GM18868 (cell line): ENCODE data around the gene SHMT1.
"Not testable (repeated sequence)": the region's sequence is repeated elsewhere in the genome, so short reads cannot be mapped to it uniquely, and the experiment has no call there.

Experiments used
- ATAC-seq: cut with Tn5 transposase; IDR thresholded peaks from one replicate; pipeline ENCODE4 v1.9.1; 2021; ENCODE audit warnings: mild to moderate bottlenecking, moderate library complexity; ENCODE audit not compliant: unreplicated experiment

Gene SHMT1

DNA sequence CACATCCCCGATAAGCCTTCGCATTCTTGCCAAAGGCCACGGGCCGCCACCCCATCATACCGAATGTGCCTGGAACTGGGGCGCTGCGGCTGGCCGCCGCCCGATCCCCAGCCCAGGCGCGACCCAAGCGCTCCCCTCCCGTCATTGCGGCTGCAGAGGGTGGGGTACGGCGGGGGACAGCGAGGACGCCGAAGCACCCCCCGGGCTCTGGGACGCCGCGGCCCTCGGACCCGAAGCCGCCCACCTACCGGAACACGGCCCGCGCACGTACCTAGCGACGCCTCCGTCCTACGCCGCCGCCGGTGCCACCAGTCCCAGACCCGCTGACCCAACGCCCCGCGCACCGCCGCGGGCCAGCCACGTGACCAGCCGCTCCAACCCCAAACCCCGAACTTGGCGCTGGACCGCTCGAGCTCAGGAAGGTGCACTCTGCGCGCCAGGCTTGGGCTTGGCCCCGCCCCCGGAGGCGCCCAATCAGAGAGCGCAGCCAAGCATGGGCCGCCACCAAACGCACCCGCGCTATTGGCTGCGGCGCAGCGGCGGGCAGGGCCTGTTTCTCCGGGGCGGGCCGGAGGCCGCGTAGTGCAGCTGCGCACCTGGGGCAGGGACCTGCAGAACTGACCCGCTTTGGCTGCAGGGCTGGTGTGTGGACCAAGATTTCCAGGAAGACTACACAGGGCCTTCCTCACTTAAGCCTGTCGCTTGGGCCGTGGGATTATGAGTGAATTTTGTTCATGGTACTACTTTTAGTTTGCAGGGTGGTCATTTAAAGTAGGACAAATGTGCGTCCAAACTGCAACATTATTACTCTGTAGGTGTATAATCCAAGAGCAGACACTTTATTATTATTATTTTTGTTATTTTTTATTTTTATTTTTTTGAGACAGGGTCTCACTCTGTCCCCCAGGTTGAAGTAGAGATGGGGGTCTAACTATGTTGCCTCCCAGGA, at the start of gene SHMT1:
Gene SHMT1, minus strand, starts transcription at position 450 of the 949 bp plus-strand sequence. CDS start 7,569 bp downstream, outside the sequence.
- ATAC-seq = peak; percentile 100

DNA sequence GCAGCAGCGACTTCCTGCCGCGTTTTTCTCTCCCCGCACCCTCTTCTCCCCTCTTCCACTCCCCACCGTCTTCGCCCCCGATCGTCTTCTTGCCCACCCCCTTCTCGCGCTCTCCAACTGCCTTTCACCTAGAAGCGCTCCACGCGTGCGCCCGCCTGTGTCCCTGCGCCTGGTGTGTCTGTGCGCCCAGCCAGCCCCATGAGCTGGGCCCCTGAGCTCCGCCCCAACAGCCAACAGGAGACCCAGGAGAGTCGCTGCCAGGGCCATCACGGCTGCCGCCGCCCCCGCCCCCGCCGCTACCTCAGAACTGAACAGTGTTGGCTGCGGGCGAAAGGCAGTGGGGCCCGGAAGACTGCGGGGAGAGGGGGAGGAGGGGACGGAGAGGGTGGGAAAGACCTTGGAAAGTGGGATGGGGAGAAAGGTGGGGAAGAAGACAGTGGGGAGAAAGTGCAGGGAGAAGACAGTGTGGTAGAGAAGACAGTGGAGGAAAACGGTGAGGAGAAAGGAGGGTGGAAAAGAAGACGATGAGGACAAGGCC, 48.7 kb upstream of the SHMT1 start:
- ATAC-seq = peak; percentile 94

DNA sequence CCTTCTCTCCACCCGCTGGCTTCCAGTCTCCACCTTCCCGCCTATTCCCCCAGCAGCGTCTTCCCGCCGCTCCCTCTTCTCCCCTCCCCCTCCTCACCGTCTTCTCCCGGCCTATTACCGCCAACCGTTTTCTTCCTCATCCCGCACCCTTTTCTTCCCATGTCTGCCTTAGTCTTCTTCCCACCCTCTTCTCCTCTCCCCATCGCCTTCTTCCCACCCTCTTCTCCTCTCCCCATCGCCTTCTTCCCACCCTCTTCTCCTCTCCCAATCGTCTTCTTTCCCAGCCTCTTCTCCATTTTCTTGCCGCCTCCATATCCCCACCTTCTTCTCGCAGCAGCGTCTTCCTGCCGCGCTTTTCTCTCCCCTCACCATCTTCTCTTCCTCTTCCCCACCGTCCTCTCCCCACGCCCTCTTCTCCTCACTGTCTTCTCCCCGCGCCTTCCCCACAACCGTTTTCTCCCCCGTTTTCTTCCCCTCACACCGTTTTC, 48.1 kb upstream of the SHMT1 start:
- ATAC-seq = not testable (repeated sequence)

- not testable (repeated sequence) for ATAC-seq
These were observed 47.4 kb upstream of the SHMT1 start for GRCh38 chr17:18410736-18411135.

GRCh38 chr17:18409321-18409720, 46.0 kb upstream of the SHMT1 start:
- ATAC-seq = not testable (repeated sequence)

- ATAC-seq = not testable (repeated sequence)
These were observed 45.6 kb upstream of the SHMT1 start for GRCh38 chr17:18408906-18409305.

- ATAC-seq = peak; percentile 85
These were observed 40.3 kb upstream of the SHMT1 start for GRCh38 chr17:18403604-18404003.

DNA sequence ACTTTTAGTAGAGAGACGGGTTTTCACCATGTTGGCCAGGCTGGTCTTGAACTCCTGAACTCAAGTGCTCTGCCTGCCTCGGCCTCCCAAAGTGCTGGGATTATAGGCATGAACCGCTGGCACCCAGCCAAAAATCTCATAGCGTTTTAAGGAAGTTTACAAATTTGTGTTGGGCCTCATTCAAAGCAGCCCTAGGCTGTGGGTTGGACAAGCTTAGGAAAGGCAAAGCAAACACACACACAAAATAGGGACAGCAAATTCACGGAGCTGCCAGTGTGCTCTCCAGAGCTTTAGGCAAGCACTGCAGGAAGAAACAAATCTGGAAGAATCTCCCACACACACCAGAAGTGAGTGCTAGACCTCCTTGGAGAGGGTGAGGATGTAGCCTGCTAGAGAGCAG, 39.8 kb upstream of the SHMT1 start:
- ATAC-seq = peak; percentile 14

DNA sequence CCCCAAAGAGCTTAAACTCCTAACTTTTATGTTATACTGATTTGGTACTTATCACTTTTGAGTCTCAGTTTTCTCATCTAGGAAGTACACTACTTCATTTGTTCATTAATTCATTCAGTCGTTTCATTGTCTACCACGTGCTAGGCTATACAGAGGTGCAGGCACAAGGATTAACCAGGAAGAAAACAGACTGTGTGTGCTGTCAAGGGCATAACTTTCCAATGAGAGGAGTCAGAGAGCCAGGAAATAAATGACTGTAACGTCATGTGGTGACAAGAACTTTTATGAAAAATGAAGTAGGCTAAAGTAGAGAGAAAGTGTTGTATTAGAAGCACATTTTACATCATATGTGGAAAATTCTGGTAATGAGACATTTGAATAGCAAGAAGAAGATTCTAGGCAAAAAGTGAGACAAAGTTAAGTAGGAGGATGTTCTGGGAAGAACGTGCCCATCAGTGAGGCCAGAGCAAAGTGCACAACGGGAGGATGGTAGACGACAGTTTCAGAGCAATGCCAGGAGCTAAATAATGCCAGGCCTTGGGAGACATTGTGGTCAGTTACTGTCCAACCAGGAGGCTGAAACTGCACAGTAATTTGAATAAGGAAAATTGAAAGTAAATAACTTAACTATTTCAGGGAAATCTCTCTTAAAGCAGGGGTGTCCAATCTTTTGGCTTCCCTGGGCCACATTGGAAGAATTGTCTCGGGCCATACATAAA, 38.7 kb upstream of the SHMT1 start:
- not testable (repeated sequence) for ATAC-seq

- not testable (repeated sequence) for ATAC-seq
These were observed 25.4 kb upstream of the SHMT1 start for GRCh38 chr17:18388728-18389127.

- ATAC-seq = not testable (repeated sequence)
These were observed 24.9 kb upstream of the SHMT1 start for GRCh38 chr17:18388266-18388665.

GRCh38 chr17:18387583-18387982, 24.2 kb upstream of the SHMT1 start:
- ATAC-seq = not testable (repeated sequence)

DNA sequence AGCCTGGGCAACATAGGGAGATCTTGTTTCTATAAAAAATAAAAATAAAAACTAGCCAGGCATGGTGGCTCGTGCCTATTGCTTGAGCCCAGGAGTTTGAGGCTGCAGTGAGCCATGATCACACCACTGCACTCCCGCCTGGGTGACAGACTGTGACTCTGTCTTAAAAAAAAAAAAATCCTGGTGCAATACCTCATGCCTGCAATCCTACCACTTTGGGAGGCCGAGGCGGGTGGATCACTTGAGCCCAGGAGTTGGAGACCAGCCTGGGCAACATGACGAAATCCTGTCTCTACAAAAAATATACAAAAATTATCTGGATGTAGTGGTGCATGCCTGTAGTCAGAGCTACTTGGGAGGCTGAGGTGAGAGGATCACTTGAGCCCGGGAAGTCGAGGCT, 20.9 kb upstream of the SHMT1 start:
- ATAC-seq = not testable (repeated sequence)

DNA sequence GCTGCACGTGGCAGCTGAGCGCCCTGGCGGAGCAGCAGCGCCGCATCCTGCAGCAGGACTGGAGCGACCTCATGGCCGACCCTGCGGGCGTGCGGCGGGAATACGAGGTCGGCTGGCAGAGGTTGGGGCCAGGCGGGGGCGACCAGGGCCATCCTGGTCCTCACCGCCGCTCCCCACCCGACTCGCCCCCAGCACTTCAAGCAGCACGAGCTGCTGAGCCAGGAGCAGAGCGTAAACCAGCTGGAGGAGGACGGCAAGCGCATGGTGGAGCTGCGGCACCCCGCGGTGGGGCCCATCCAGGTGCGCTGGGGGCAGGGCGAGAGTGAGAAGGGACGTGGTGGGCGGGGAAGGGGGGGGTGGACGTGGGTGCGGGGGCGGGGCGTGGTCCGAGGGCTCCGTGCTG, 19.7 kb upstream of the SHMT1 start:
- not testable (repeated sequence) for ATAC-seq

DNA sequence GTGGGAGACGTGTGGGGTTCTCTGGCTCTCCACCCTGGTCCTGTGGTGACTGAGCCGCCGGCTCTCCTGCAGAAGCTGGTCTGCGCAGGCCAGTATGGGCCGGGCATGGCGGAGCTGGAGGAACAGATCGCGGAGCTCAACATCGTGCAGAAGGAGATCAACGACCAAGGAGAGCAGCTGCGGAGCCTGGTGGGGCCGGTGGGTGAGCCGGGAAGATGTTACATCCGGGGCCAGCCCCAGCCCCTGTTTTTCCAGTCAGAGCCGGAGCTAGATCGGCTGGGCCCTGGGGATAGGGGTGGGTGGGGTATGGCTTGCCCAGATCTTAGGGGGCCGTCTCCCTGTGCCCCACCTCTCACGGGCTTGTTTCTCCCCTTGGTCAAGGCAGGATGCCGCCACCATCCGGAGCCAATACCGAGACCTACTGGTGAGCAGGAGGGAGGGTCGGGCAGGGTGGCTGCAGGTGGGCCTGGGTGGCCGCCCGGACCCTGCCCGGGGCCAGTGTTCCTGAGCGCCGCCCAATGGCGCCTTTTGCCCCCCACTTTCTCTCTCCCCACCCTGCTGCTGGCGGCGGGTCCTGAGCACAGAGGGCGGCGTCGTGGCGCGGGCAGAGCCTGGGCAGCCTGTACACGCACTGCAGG, 19.2 kb upstream of the SHMT1 start:
- no peak for ATAC-seq

GRCh38 chr17:18381953-18382245, 18.5 kb upstream of the SHMT1 start:
- no peak for ATAC-seq

DNA sequence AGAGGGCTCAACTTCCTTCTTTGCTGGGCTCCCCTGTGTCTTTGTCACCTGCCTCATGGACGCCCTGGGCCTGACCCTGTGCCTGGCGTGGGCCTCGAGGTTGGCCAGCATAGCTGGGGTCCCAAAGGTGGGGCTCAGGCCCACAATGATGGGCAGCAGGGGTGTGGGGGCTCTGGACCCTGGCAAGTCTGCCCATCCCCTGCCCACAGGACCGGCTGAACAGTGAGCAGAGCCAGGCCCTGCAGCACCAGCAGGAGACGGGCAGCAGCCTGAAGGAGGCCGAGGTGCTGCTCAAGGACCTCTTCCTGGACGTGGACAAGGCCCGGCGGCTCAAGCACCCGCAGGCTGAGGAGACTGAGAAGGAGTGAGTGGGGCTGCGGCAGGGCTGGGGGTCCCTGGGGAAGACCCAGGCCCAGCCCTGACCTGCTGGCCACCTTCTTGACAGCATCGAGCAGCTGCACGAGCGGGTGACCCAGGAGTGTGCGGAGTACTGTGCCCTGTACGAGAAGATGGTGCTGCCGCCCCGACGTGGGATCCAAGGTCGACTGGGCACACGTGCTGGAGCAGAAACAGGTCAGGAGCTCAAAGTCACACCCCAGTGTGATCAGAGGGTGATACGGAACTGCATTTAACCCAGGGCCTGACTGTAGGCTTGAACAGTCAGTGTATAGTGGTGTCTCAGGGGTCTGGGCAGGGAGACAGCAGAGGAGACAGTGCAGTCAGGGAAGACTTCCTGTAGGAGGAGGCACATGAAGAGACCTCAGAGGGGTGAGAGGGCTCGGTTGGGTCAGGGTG, 18.0 kb upstream of the SHMT1 start:
- ATAC-seq = no peak

GRCh38 chr17:18380471-18381157, 17.3 kb upstream of the SHMT1 start:
- ATAC-seq = no peak

- no peak for ATAC-seq
These were observed 16.1 kb upstream of the SHMT1 start for GRCh38 chr17:18379246-18380146.
